HG03442 (cell line): ENCODE data around the gene CCT8.
"Not testable (repeated sequence)": the region's sequence is repeated elsewhere in the genome, so short reads cannot be mapped to it uniquely, and the experiment has no call there.

Source experiments
- ATAC-seq: cut with Tn5 transposase; IDR thresholded peaks from one replicate; pipeline ENCODE4 v1.9.1; 2021; ENCODE audit warnings: mild to moderate bottlenecking, moderate library complexity; ENCODE audit not compliant: unreplicated experiment

Gene CCT8

GRCh38 chr21:29024474-29025327 lies 48.7 kb downstream of the CCT8 start, which contains the start of gene USP16:
TSS of gene USP16 (plus strand) at chr21:29024668. CDS start at chr21:29027914, 3,246 bp downstream.
- peak; percentile 97 for ATAC-seq

- ATAC-seq: no peak
Measured at GRCh38 chr21:29022166-29022565, 51.3 kb downstream of the CCT8 start.

- ATAC-seq: peak; percentile 7
Measured at GRCh38 chr21:29018540-29018939, 54.9 kb downstream of the CCT8 start.

- ATAC-seq: peak; percentile 30
Measured at GRCh38 chr21:29017639-29018237, 55.7 kb downstream of the CCT8 start.

- ATAC-seq: not testable (repeated sequence)
Measured at GRCh38 chr21:29011236-29011635, 62.2 kb downstream of the CCT8 start.

GRCh38 chr21:29008367-29008766 lies 65.1 kb downstream of the CCT8 start:
- ATAC-seq: no peak

GRCh38 chr21:29007810-29008209 lies 65.6 kb downstream of the CCT8 start:
- ATAC-seq: no peak

GRCh38 chr21:29007135-29007534 lies 66.3 kb downstream of the CCT8 start:
- no peak for ATAC-seq
